Heart left ventricle (tissue), 16 donors: ENCODE measurements around the gene PDE9A. TPM values are rescaled to one million over a fixed set of nuclear protein-coding genes. Genes with fewer than 3 reads are reported as not detected.
A peak's percentile ranks its signal among the peaks of the same experiment; 100 is the strongest.

Experiments used
- ATAC-seq, 4 donors: fragments of 200-7000 bp; cut with Tn5 transposase; one replicate each; pipeline ENCODE4 v1.9.1; 2020 to 2022; ENCODE audit warnings: moderate library complexity in 4 of 4, mild to moderate bottlenecking in 3 of 4, moderate number of reproducible peaks in 1 of 4
- DNase-seq, 5 donors: peaks; one replicate each; pipeline ENCODE4 v3.0.0-alpha.2; 2020
- H3K27ac ChIP-seq, 12 donors: fragments of 200-600 bp; sonication (generic) in 4 of 12; one replicate each; pipeline versions ENCODE4 v1.5.0 to v1.8.0; 2016 to 2022; ENCODE audit warnings: mild to moderate bottlenecking in 2 of 12
- H3K27me3 ChIP-seq, 9 donors: fragments of 200-600 bp; sonication (generic) in 2 of 9; one replicate each; pipeline versions ENCODE4 v1.5.1 to v1.8.0; 2016 to 2022; ENCODE audit warnings: mild to moderate bottlenecking in 3 of 9
- H3K36me3 ChIP-seq, 9 donors: fragments of 200-600 bp; sonication (generic) in 2 of 9; one replicate each; pipeline versions ENCODE4 v1.5.0 to v1.8.0; 2018 to 2022; ENCODE audit warnings: mild to moderate bottlenecking in 2 of 9
- H3K4me1 ChIP-seq, 12 donors: fragments of 200-600 bp; sonication (generic) in 4 of 12; one replicate each; pipeline versions ENCODE4 v1.5.0 to v1.8.0; 2016 to 2022; ENCODE audit warnings: mild to moderate bottlenecking in 3 of 12
- H3K4me3 ChIP-seq, 12 donors: fragments of 200-600 bp; sonication (generic) in 4 of 12; one replicate each; pipeline versions ENCODE4 v1.5.0 to v1.8.0; 2017 to 2022; ENCODE audit warnings: mild to moderate bottlenecking in 9 of 12, moderate library complexity in 4 of 12
- H3K9me3 ChIP-seq, 12 donors: fragments of 200-600 bp; sonication (generic) in 4 of 12; one replicate each; pipeline versions ENCODE4 v1.5.0 to v1.8.0; 2016 to 2022; ENCODE audit warnings: mild to moderate bottlenecking in 1 of 12
- POLR2A ChIP-seq, 2 donors: fragments of 450-650 bp; IDR thresholded peaks; one replicate each; pipeline ENCODE4 v1.6.1; 2017; ENCODE audit warnings: antibody characterized with exemption in 2 of 2, mild to moderate bottlenecking in 2 of 2, moderate library complexity in 2 of 2
- WGBS, 4 donors: extraction: QIAGEN DNeasy Blood & Tissue Kit in 2 of 4; methylation state at CpG; one replicate each; pipeline versions ENCODE4 v1.1.5 to v1.1.7; 2013 to 2018; 5-methylcytosine and 5-hydroxymethylcytosine counted together
- intact Hi-C, 10 donors: fragments of 100-400 bp; cut with DNase I; formaldehyde crosslinking; loops; one replicate each; pipeline versions ENCODE4 v1.11.1 to v1.14.2; 2022
- polyA plus RNA-seq, 2 donors: library from polyadenylated mRNA; stranded (reverse); fragments of 200-250 nt; gene quantifications; one replicate each; pipeline ENCODE4 v1.2.3, GENCODE V29; 2013
- total RNA-seq, 9 donors: library from RNA; depleted of rRNA in 2 of 9; stranded (reverse); fragments of >200 nt in 2 of 9; fragmentation: NEBNext Ultra II Directional in 3 of 9; extraction: Animal tissue kit (Norgen Biotek cat#: 25700) in 3 of 9; gene quantifications; one replicate each; pipeline versions ENCODE4 v1.1.0 to v1.2.4, GENCODE V29; 2016 to 2023
- TF ChIP-seq, protein P1 (sequence below), 12 donors: fragments of 200-600 bp; sonication (generic) in 4 of 12; IDR thresholded peaks; one replicate each; pipeline versions ENCODE4 v1.5.0 to v1.8.0; 2018 to 2022; ENCODE audit warnings: antibody characterized with exemption in 12 of 12, mild to moderate bottlenecking in 5 of 12
- donor health status: ischemic (EF 13 %, LVEDD 7.1; RV severe dilation, severe dysfunction).
- donor health status: healthy with polysubstance abuse.
- donor health status: DM: no; HTN: yes; CAD: no.
- donor health status: DM: no; HTN: no; CAD: no.
- donor health status: ischemic (EF 25% LVEDD 6.9; RV normal size, moderate dysfunction).
- donor health status: ischemic (EF 25% LVEDD 5.7; RV mildly dilated, moderate dysfunction).
- donor health status: healthy.
- donor health status: DM: yes; HTN: yes; CAD: no.
- donor health status: ischemic (EF 35%, LVEDD 5.7; RV mildly dilated, moderate dysfunction).
- donor health status: nonischemic (EF 11% LVEDD 7.7; RV severe dilation, severe dysfunction).
- donor health status: DM: yes; HTN: yes; CAD: no.
- donor health status: PGD.
- donor health status: ischemic (EF 29% LVEDD 5.4; RV normal size, mild dysfunction).
- donor health status: nonischemic (EF 23%, LVEDD 6.1; RV moderate dilation, normal function).

PDE9A gene
- total and polyA plus RNA-seq, 11 donors, result 1.5 to 4.0 (median 3.1) TPM

DNA sequence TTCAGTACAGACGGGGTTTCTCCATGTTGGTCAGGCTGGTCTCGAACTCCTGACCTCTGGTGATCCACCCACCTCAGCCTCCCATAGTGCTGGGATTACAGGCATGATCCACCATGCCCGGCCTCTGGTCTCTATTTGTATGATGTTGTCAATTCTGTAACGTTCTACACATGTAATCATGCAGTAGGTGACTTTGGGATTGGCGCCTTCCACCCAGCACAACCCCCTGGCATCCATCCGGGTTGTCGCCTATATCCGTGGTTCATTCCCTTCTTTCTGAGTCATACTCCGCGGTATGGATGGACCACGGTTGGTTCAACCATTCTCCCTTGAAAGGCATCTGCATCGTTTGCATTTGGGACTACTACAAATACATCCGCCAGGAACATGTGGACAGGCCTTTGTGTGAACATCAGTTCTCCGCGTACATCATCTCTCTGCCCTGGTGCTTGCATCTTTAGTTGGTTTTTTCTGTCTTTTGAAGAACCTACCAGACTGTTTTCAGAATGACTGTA, 72.1 kb downstream of the PDE9A start:
- 94 to 98% (median 96%) methylated on average over 15 of the region's 15 CpGs for WGBS, 4 donors
- intact Hi-C loops, result no loop called here
- Histone ChIP-seq H3K27ac (peak overlapping the region in 1 of 12 donors; percentile 81), H3K4me1 (peaks cover 0 to 42% (median 35%) of the 10 kb centered on the region in 12 donors), H3K36me3 (no peaks in the 10 kb centered on the region), H3K27me3 (no peaks in the 10 kb centered on the region), H3K4me3 (no peak overlapping the region), H3K9me3 (peaks cover 0 to 13% (median 0%) of the 10 kb centered on the region in 12 donors)
- ATAC-seq (no peak), DNase-seq (no peak)
- TF ChIP-seq, protein P1, sequence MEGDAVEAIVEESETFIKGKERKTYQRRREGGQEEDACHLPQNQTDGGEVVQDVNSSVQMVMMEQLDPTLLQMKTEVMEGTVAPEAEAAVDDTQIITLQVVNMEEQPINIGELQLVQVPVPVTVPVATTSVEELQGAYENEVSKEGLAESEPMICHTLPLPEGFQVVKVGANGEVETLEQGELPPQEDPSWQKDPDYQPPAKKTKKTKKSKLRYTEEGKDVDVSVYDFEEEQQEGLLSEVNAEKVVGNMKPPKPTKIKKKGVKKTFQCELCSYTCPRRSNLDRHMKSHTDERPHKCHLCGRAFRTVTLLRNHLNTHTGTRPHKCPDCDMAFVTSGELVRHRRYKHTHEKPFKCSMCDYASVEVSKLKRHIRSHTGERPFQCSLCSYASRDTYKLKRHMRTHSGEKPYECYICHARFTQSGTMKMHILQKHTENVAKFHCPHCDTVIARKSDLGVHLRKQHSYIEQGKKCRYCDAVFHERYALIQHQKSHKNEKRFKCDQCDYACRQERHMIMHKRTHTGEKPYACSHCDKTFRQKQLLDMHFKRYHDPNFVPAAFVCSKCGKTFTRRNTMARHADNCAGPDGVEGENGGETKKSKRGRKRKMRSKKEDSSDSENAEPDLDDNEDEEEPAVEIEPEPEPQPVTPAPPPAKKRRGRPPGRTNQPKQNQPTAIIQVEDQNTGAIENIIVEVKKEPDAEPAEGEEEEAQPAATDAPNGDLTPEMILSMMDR (IDR thresholded peaks at IDR 0.05), result no peak
- no peak for TF ChIP-seq POLR2A (IDR thresholded peaks at IDR 0.05)

- WGBS, 4 donors, result 73 to 81% (median 75%) methylated on average over 13 to 19 of the region's 19 CpGs
- DNase-seq (no peak), ATAC-seq (peak in 1 of 4 donors; percentile 33)
- Histone ChIP-seq H3K4me3 (no peak overlapping the region), H3K36me3 (peaks cover 0 to 11% (median 0%) of the 10 kb centered on the region in 9 donors), H3K4me1 (peaks cover 0 to 16% (median 0%) of the 10 kb centered on the region in 12 donors), H3K9me3 (peaks cover 0 to 8% (median 0%) of the 10 kb centered on the region in 12 donors), H3K27me3 (no peaks in the 10 kb centered on the region), H3K27ac (peak overlapping the region in 1 of 12 donors; percentile 55)
- intact Hi-C loops, result no loop called here
- TF ChIP-seq POLR2A (IDR thresholded peaks at IDR 0.05), result no peak
- TF ChIP-seq, protein P1 (IDR thresholded peaks at IDR 0.05), result no peak
Observed at GRCh38 chr21:42731264-42732032, 78.0 kb downstream of the PDE9A start.

- WGBS, 4 donors, result 93 to 98% (median 95%) methylated on average over 12 of the region's 12 CpGs
- Histone ChIP-seq H3K27me3 (no peaks in the 10 kb centered on the region), H3K27ac (peak overlapping the region in 1 of 12 donors; percentile 55), H3K36me3 (peaks cover 0 to 11% (median 0%) of the 10 kb centered on the region in 9 donors), H3K9me3 (peaks cover 0 to 8% (median 0%) of the 10 kb centered on the region in 12 donors), H3K4me1 (peaks cover 0 to 16% (median under 1%) of the 10 kb centered on the region in 12 donors), H3K4me3 (no peak overlapping the region)
- DNase-seq (no peak), ATAC-seq (no peak)
- intact Hi-C loops, result no loop called here
- TF ChIP-seq, protein P1 (IDR thresholded peaks at IDR 0.05), result no peak
- no peak for TF ChIP-seq POLR2A (IDR thresholded peaks at IDR 0.05)
Observed at GRCh38 chr21:42732033-42732410, 78.6 kb downstream of the PDE9A start.

DNA sequence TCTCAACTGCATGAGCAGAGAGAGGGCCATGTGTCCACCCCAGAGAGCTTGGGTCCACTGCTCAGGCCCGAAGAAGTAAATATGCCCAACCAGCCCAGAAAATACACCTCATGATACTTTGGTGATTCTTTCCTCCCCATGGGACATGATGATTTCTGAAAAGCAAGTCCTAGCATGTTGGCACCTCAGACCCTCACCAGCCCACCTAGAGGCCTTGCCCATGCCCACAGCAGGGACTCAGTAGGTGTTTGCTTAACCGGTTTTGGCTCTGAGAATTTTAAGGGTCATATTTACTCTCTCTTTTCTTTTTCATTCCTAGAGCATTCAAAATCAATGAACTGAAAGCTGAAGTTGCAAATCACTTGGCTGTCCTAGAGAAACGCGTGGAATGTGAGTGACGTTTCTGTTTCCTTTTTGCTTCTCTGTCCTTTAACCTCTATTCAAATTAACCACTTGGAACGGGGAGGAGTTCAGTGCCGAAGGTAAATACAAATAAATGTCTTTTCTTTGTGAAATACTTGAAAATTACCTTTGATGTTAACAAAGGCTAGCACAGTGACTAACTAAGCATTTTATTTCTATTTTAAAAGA, 79.7 kb downstream of the PDE9A start:
- ATAC-seq (no peak), DNase-seq (no peak)
- 80 to 91% (median 85%) methylated on average over 7 of the region's 7 CpGs for WGBS, 4 donors
- no peak for TF ChIP-seq POLR2A (IDR thresholded peaks at IDR 0.05)
- TF ChIP-seq, protein P1 (IDR thresholded peaks at IDR 0.05), result no peak
- H3K9me3 ChIP-seq, result peaks cover 0 to 8% (median 0%) of the 10 kb centered on the region in 12 donors
- no peaks in the 10 kb centered on the region for H3K27me3 ChIP-seq
- peak overlapping the region in 1 of 12 donors; percentile 55 for H3K27ac ChIP-seq
- H3K4me3 ChIP-seq, result no peak overlapping the region
- H3K36me3 ChIP-seq, result peaks cover 0 to 11% (median 0%) of the 10 kb centered on the region in 9 donors
- intact Hi-C loops, result no loop called here
- peaks cover 0 to 26% (median 7%) of the 10 kb centered on the region in 12 donors for H3K4me1 ChIP-seq
